ENCODE results near the gene ZNF574.
"Not testable (repeated sequence)": the region's sequence is repeated elsewhere in the genome, so short reads cannot be mapped to it uniquely, and the experiment has no call there.

ZNF574 gene

GRCh38 chr19:42080764-42081375 lies 4.9 kb downstream of the ZNF574 start:
- no peak for DNase-seq (ENCODE audit: low read depth)

GRCh38 chr19:42081584-42082203 lies 5.7 kb downstream of the ZNF574 start:
- DNase-seq (ENCODE audit: low read depth): no peak

GRCh38 chr19:42083537-42083936 lies 7.6 kb downstream of the ZNF574 start:
- DNase-seq (ENCODE audit: low read depth): no peak

GRCh38 chr19:42086188-42086736 lies 10.3 kb downstream of the ZNF574 start:
- no peak for DNase-seq (ENCODE audit: low read depth)

GRCh38 chr19:42086770-42087550 lies 11.0 kb downstream of the ZNF574 start:
- no peak for DNase-seq (ENCODE audit: low read depth)

GRCh38 chr19:42088471-42089190 lies 12.7 kb downstream of the ZNF574 start:
- DNase-seq (ENCODE audit: low read depth): no peak

GRCh38 chr19:42089191-42089750 lies 13.3 kb downstream of the ZNF574 start:
- no peak for DNase-seq (ENCODE audit: low read depth)

GRCh38 chr19:42089772-42090171 lies 13.8 kb downstream of the ZNF574 start:
- no peak for DNase-seq (ENCODE audit: low read depth)

- DNase-seq (ENCODE audit: low read depth): no peak
These were observed 14.7 kb downstream of the ZNF574 start for GRCh38 chr19:42090672-42091071.

- DNase-seq (ENCODE audit: low read depth): no peak
These were observed 15.3 kb downstream of the ZNF574 start for GRCh38 chr19:42091300-42091699.

GRCh38 chr19:42091742-42092141 lies 15.8 kb downstream of the ZNF574 start:
- DNase-seq (ENCODE audit: low read depth): no peak

GRCh38 chr19:42092350-42092749 lies 16.4 kb downstream of the ZNF574 start:
- no peak for DNase-seq (ENCODE audit: low read depth)

GRCh38 chr19:42093505-42093904 lies 17.5 kb downstream of the ZNF574 start:
- no peak for DNase-seq (ENCODE audit: low read depth)

- DNase-seq (ENCODE audit: low read depth): no peak
These were observed 18.0 kb downstream of the ZNF574 start for GRCh38 chr19:42093926-42094325.

GRCh38 chr19:42095142-42095813 lies 19.3 kb downstream of the ZNF574 start:
- DNase-seq (ENCODE audit: low read depth): no peak

GRCh38 chr19:42095814-42096230 lies 19.9 kb downstream of the ZNF574 start:
- no peak for DNase-seq (ENCODE audit: low read depth)

GRCh38 chr19:42096255-42096837 lies 20.4 kb downstream of the ZNF574 start:
- no peak for DNase-seq (ENCODE audit: low read depth)

- no peak for DNase-seq (ENCODE audit: low read depth)
These were observed 21.5 kb downstream of the ZNF574 start for GRCh38 chr19:42097461-42097860.

- no peak for DNase-seq (ENCODE audit: low read depth)
These were observed 22.8 kb downstream of the ZNF574 start for GRCh38 chr19:42098781-42099180.

- DNase-seq (ENCODE audit: low read depth): no peak
These were observed 23.5 kb downstream of the ZNF574 start for GRCh38 chr19:42099336-42099925.

- not testable (repeated sequence) for DNase-seq (ENCODE audit: low read depth)
These were observed 24.3 kb downstream of the ZNF574 start for GRCh38 chr19:42100241-42100640.

Data from stimulated activated CD8-positive, alpha-beta memory T cell treated with anti-CD3 and anti-CD28 coated beads, Interleukin-4, amount 100 ng/mL, for 24 hours (primary cell).